ENCODE measurements around the gene CMIP.

The CMIP gene

GRCh38 chr16:81514041-81514559 is 69.5 kb downstream of the CMIP start:
- TF ChIP-seq CTCF (IDR thresholded peaks at IDR 0.05), result no peak

- TF ChIP-seq CTCF (IDR thresholded peaks at IDR 0.05), result no peak
These were observed 70.1 kb downstream of the CMIP start for GRCh38 chr16:81514568-81515258.

GRCh38 chr16:81515281-81515680 is 70.7 kb downstream of the CMIP start:
- TF ChIP-seq CTCF (IDR thresholded peaks at IDR 0.05), result no peak

- no peak for TF ChIP-seq CTCF (IDR thresholded peaks at IDR 0.05)
These were observed 71.1 kb downstream of the CMIP start for GRCh38 chr16:81515721-81516120.

GRCh38 chr16:81516478-81517149 is 72.0 kb downstream of the CMIP start:
- TF ChIP-seq CTCF (IDR thresholded peaks at IDR 0.05), result no peak

GRCh38 chr16:81517150-81517499 is 72.5 kb downstream of the CMIP start:
- TF ChIP-seq CTCF (IDR thresholded peaks at IDR 0.05), result no peak

- TF ChIP-seq CTCF (IDR thresholded peaks at IDR 0.05), result no peak
These were observed 73.2 kb downstream of the CMIP start for GRCh38 chr16:81517629-81518438.

Measured in LNCAP (cell line).